Measurements from ENCODE around the gene NTRK3. TPM values are rescaled to one million over a fixed set of nuclear protein-coding genes. Genes with fewer than 3 reads are reported as not detected.

NTRK3 gene
- total RNA-seq, 3 donors from 2014 or later (not counting 1 experiment from before 2014, with no cell fraction given): not detected

DNA sequence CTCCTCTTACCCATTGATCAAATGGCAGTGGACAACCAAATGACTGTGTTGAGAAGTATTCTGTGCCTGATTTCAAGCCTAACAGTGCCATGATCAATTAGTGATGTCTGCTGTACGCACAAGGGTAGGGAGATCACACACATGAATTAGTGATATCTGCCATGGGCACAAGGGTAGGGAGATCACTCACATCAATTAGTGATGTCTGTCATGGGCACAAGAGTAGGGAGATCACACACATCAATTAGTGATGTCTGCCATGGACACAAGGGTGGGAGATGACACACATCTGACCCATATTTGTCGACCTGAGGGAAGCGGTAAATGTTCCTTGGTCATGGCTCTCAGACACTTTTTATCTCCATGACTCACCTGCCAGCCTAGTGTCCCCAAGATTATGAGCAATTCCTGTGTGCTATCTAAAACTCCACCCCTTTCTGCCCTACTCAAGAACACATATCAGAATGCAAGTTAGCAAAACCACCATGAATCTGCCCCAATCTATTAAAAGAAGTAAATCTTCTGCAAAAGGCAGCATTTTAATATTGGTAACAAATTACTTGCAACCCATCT, 165.0 kb downstream of the NTRK3 start:
- Histone ChIP-seq H3K36me3 (ENCODE audit: control insufficient read depth, insufficient read depth, low read length) (no peaks in the 10 kb centered on the region), H3K4me3 (ENCODE audit: low read length) (no peak overlapping the region), H3K9me3 (ENCODE audit: control insufficient read depth, insufficient read depth, low read length) (no peaks in the 10 kb centered on the region), H3K27me3 (ENCODE audit: control insufficient read depth, insufficient read depth, low read length) (no peaks in the 10 kb centered on the region), H3K4me1 (ENCODE audit: control insufficient read depth, insufficient read depth, low read length) (no peaks in the 10 kb centered on the region), H3K27ac (ENCODE audit: low read length) (no peak overlapping the region)
- Mint-ChIP-seq H3K36me3 (no peaks in the 10 kb centered on the region), H3K9me3 (no peaks in the 10 kb centered on the region), H3K27me3 (ENCODE audit: low read depth in 2 of 2) (peaks cover 2 to 7% of the 10 kb centered on the region in 2 donors), H3K4me3 (no peak overlapping the region), H3K4me1 (no peaks in the 10 kb centered on the region), H3K27ac (no peak overlapping the region)
- intact Hi-C loops (cut with micrococcal nuclease): no loop called here
- TF ChIP-seq, protein P1, sequence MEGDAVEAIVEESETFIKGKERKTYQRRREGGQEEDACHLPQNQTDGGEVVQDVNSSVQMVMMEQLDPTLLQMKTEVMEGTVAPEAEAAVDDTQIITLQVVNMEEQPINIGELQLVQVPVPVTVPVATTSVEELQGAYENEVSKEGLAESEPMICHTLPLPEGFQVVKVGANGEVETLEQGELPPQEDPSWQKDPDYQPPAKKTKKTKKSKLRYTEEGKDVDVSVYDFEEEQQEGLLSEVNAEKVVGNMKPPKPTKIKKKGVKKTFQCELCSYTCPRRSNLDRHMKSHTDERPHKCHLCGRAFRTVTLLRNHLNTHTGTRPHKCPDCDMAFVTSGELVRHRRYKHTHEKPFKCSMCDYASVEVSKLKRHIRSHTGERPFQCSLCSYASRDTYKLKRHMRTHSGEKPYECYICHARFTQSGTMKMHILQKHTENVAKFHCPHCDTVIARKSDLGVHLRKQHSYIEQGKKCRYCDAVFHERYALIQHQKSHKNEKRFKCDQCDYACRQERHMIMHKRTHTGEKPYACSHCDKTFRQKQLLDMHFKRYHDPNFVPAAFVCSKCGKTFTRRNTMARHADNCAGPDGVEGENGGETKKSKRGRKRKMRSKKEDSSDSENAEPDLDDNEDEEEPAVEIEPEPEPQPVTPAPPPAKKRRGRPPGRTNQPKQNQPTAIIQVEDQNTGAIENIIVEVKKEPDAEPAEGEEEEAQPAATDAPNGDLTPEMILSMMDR (IDR thresholded peaks at IDR 0.05): no peak
- DNase-seq (no peak), ATAC-seq (no peak)
- WGBS (ENCODE audit: insufficient coverage): 82% methylated on average over 3 of the region's 3 CpGs

DNA sequence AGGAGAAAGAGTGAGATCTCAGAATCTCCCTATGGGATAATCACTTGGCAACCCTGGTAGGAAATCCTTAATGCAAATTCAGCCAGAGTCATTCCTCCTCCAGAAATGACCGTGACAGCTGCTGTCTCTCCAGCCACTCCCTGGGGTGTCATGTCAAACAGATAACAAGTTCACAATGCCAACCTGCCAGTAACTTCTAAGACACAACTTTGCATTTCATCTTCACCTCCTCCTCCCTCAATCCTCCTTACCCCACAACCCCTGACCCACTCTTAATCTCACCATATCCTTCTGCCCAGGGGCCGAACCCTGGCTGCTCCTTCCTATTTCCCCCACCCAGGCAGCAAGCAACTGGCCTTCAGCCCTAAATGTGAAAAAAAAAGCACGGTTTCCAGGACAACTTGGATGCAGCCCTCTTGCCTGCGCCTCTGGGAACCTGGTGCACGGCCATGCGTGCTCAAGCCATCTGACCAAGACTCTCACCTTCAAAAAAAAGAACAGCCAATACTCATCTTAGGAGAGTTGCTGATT, 166.0 kb downstream of the NTRK3 start:
- Histone ChIP-seq H3K36me3 (ENCODE audit: control insufficient read depth, insufficient read depth, low read length) (no peaks in the 10 kb centered on the region), H3K9me3 (ENCODE audit: control insufficient read depth, insufficient read depth, low read length) (no peaks in the 10 kb centered on the region), H3K4me1 (ENCODE audit: control insufficient read depth, insufficient read depth, low read length) (no peaks in the 10 kb centered on the region), H3K4me3 (ENCODE audit: low read length) (no peak overlapping the region), H3K27ac (ENCODE audit: low read length) (no peak overlapping the region), H3K27me3 (ENCODE audit: control insufficient read depth, insufficient read depth, low read length) (no peaks in the 10 kb centered on the region)
- H3K36me3 Mint-ChIP-seq: no peaks in the 10 kb centered on the region
- H3K27me3 Mint-ChIP-seq (ENCODE audit: low read depth in 2 of 2): peaks cover 2 to 7% of the 10 kb centered on the region in 2 donors
- no peak overlapping the region for H3K4me3 Mint-ChIP-seq
- no peaks in the 10 kb centered on the region for H3K4me1 Mint-ChIP-seq
- DNase-seq (no peak), ATAC-seq (no peak)
- TF ChIP-seq, protein P1 (IDR thresholded peaks at IDR 0.05): no peak
- no peak overlapping the region for H3K27ac Mint-ChIP-seq
- WGBS (ENCODE audit: insufficient coverage): 70% methylated on average over 6 of the region's 6 CpGs
- intact Hi-C loops (cut with micrococcal nuclease): no loop called here
- no peaks in the 10 kb centered on the region for H3K9me3 Mint-ChIP-seq

GRCh38 chr15:88089731-88090130, 166.8 kb downstream of the NTRK3 start:
- no peaks in the 10 kb centered on the region for H3K4me1 ChIP-seq (ENCODE audit: control insufficient read depth, insufficient read depth, low read length)
- ATAC-seq: no peak
- H3K4me3 Mint-ChIP-seq: no peak overlapping the region
- intact Hi-C loops (cut with micrococcal nuclease): no loop called here
- H3K27ac Mint-ChIP-seq: no peak overlapping the region
- H3K27ac ChIP-seq (ENCODE audit: low read length): no peak overlapping the region
- 80% methylated on average over 4 of the region's 4 CpGs for WGBS (ENCODE audit: insufficient coverage)
- H3K27me3 Mint-ChIP-seq (ENCODE audit: low read depth in 2 of 2): peaks cover 2 to 7% of the 10 kb centered on the region in 2 donors
- H3K4me3 ChIP-seq (ENCODE audit: low read length): no peak overlapping the region
- H3K9me3 Mint-ChIP-seq: no peaks in the 10 kb centered on the region
- no peaks in the 10 kb centered on the region for H3K27me3 ChIP-seq (ENCODE audit: control insufficient read depth, insufficient read depth, low read length)
- TF ChIP-seq, protein P1 (IDR thresholded peaks at IDR 0.05): no peak
- no peak for DNase-seq
- no peaks in the 10 kb centered on the region for H3K36me3 ChIP-seq (ENCODE audit: control insufficient read depth, insufficient read depth, low read length)
- H3K4me1 Mint-ChIP-seq: no peaks in the 10 kb centered on the region
- no peaks in the 10 kb centered on the region for H3K36me3 Mint-ChIP-seq
- H3K9me3 ChIP-seq (ENCODE audit: control insufficient read depth, insufficient read depth, low read length): no peaks in the 10 kb centered on the region
